Activated CD8-positive, alpha-beta memory T cell treated with anti-CD3 and anti-CD28 coated beads for 4 hours (primary cell): ENCODE data around the gene ALDH5A1.

Experiments
- DNase-seq, 2 donors: peaks; one replicate each; pipeline ENCODE4 v3.0.0-alpha.2; 2020; ENCODE audit warnings: low read depth in 2 of 2

ALDH5A1 gene

DNA sequence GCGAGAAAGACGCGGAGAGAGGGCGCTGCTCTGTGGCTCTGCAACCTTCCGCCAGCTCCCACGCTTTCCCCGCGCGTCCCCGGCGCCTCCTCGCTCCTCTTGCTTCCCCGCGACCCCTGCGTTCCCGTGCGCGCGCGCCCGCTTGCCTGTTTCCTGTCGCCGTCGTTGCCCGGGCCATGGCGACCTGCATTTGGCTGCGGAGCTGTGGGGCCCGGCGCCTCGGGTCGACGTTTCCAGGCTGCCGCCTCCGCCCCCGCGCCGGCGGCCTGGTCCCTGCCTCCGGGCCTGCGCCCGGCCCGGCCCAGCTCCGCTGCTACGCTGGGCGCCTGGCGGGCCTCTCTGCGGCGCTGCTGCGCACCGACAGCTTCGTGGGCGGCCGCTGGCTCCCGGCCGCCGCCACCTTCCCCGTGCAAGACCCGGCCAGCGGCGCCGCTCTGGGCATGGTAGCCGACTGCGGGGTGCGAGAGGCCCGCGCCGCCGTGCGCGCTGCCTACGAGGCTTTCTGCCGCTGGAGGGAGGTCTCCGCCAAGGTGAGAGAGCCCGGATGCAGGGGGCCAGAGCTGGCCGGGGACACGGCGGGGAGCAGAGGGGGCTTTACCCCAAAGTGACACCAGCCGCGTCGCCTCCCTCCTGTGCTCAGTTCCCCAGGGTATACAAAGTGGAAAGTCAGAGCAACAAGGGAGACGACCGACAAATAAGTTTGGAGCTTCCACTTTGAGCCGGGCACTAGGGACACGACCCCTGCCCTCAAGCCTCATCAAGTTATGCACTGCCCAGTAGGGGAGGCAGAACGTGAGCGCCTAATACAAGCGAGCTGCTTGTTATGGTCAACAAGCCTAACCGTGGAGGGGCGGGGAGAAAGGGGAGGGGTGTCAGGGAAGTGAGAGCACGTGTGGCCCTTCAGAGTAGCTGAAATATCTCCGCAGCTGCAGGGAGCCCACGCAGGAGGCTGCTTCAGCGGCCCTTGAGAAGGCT lies at the start of gene ALDH5A1:
TSS of gene ALDH5A1 (plus strand) at position 149 of the 975 bp plus-strand sequence. CDS start at position 177, 28 bp downstream.
- DNase-seq = peak; percentile 54 to 61

DNA sequence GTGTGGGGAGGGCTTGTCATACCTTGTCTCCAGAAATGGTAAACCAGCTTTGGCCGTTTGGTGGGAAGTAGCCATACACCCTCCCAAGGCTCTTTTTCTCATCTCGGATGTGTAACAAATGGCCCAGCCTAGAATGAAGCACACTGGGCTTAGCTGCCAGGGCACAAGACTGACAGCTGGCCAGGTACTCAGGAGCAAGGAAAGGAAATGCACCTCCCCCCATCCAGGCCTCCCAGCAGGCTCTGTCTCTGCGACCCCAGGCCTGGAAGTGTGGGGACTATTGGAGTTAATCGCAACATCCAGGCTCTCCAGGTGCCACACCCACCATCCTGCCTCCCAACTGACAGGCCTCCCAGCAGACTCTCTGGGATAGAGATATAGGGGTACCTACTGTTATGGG lies 49.1 kb upstream of the ALDH5A1 start:
- DNase-seq = no peak

DNA sequence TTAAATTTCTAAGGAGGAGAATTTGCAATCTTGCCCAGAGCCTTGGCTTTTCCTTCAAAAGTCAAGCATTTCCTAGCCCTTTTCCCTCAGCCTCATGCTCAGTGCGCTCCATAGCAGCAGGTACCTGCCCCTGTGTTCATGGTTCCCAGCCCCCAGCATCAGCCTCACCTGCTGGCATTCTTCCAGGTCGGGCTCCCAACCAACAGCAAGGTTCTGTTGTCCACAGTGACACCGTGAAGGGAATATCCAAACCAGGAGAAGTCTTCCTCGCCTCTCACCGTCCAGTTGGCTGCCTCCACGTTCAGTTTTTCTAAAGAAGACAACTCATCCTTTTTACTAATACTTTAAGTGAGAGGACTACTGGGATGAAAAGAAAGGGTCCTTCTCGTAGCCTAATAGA lies 48.1 kb upstream of the ALDH5A1 start:
- DNase-seq = no peak

DNA sequence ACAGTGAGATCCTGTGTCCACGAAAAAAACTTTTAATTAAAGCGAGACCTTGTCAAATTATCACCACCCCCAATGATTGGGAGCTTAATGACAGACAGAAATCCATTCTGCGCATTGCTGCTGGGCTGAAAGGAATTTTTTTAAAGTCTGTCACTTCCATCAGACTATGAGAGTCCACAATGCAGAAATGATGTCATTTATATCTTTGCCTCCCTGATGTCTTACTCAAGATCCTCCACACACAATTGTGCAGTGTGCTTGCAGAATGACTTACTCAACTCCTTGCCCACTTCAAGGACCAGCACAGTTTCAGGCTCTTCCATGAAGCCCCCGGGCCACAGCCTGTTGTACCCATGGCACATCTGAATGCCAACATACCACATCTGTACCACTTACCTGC lies 46.4 kb upstream of the ALDH5A1 start:
- DNase-seq = no peak

DNA sequence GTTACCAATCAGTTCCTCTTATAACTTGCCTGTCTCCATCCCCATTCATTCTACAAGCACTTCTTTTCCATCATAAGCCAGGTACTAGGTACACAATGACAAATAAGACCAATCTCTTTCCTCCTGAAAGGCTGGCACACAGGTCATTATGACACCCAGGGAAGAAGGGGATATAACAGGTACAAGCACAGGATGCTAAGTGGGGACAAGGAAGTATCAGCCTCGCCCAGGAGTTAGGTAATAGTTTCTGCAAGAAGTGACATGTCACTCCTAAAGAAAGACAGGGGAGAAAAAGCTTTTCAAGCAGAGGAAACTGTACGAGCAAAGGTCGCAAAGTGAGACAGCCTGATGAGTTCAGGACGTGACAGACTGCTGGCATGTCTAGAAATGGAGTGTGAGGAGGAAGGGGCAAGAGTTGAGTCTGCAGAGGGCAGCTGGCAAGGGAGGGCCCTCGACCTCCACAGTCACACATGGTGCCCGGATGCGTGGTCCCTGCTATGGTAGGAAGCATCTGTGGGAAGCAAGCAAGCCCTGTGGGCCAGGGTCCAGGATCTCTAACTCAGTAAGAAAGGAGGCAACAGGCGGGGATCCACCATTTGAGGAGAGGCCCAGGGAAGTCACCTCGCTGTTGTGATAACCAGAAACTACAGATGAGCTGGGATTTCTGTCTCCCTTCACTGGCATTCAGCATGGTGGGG lies 45.8 kb upstream of the ALDH5A1 start:
- DNase-seq = no peak

GRCh38 chr6:24451581-24452388 lies 43.0 kb upstream of the ALDH5A1 start:
- DNase-seq = no peak

DNA sequence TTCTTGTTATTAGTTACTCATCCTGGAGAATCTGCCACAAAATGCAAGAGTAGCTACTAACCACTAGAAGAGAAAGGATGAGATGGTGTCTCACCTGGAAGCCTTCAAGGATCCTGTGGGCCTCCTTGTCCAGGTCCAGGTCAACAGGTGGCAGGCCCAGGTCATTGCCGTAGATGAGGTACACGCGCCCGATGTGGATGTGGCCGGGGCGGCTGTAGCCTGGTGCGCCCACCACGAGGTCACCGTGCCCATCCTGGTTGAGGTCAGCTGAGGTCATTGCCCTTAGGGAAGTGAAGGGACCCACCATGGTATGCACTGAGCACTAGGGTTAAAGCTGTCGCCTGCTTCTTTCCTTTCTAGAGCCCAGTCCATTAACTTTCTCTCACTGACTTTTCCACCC lies 40.8 kb upstream of the ALDH5A1 start:
- no peak for DNase-seq

GRCh38 chr6:24454452-24454851 lies 40.3 kb upstream of the ALDH5A1 start:
- DNase-seq = no peak

DNA sequence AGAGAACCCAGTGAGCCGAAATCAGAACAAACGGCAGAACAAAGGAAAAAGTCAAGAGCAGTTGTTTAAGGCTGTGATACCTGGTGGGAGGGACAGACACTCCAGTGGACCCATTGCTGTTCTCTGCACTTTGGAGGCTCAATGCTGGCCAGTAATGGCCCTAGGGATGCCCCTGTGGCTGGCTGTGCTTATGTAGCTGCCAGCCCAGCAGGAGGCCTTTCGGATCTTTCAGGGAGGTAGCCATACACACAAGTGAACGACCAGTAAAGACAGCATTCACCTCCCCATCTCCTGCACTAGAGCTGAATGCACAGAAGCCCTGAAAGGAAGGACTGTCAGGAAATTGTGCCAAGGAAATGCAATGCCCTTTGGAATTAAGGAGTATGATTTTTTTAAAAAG lies 39.7 kb upstream of the ALDH5A1 start:
- no peak for DNase-seq

DNA sequence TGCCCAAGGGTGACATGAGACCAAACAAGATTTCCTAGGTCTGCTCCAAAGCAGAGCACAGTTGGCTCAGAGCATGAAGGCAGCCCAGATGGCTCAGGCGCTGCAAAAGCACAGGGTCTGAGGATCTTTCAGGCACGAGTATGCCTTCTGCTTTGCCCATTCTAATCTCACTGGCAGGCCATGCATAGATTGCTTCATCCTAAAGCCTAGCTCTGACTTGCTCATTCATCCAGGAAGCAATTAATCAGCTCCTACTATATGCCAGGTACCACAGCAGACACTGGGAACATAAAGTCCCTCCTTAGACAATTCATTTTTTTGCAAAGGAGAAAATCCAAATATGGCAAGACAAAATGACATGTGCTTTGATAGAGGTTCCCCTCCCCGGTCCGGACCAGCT lies 36.6 kb upstream of the ALDH5A1 start:
- DNase-seq = no peak

- no peak for DNase-seq
These were observed 35.8 kb upstream of the ALDH5A1 start for GRCh38 chr6:24458941-24459340.

- DNase-seq = no peak
These were observed 33.8 kb upstream of the ALDH5A1 start for GRCh38 chr6:24460966-24461365.

GRCh38 chr6:24464253-24465038 lies 30.3 kb upstream of the ALDH5A1 start:
- DNase-seq = no peak

- DNase-seq = no peak
These were observed 25.0 kb upstream of the ALDH5A1 start for GRCh38 chr6:24469811-24470210.

GRCh38 chr6:24472181-24472580 lies 22.6 kb upstream of the ALDH5A1 start:
- no peak for DNase-seq

GRCh38 chr6:24476631-24477030 lies 18.1 kb upstream of the ALDH5A1 start:
- no peak for DNase-seq

DNA sequence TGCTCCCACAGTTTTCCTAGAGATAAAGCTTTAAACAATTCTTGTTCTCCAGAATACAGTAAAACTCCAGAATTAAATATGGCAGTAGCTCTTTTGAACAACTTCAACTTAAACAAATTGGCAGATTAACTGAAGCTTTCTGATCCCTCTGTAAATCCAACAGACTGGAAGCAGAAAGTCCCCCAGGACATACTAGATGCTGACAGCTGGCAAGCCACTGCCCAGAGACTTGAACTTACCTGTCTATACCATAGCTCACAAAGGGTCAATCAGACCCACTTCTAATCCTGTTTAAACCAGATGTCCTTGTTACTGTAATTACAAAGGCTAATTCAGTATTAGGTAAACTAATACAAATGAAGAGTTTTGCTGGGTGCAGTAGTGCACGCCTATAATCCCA lies 17.7 kb upstream of the ALDH5A1 start:
- no peak for DNase-seq

DNA sequence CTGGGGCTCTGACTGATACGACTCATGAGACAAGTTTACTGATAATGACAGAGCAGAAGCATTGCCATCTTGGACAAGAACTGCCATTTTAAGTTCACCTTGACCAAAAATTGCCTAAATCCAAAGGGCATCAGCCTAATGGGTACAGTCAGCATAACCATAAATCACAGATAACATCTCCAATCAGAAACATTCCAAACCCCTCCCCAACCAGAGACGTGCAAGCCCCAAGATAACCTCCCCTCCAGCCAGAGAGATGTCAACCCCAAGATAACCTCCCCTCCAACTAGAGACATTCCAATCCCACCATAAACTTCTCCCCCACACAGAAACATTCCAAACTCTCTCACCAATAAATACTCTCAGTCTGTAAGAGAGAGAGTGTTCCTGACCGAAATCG lies 15.9 kb upstream of the ALDH5A1 start:
- no peak for DNase-seq

DNA sequence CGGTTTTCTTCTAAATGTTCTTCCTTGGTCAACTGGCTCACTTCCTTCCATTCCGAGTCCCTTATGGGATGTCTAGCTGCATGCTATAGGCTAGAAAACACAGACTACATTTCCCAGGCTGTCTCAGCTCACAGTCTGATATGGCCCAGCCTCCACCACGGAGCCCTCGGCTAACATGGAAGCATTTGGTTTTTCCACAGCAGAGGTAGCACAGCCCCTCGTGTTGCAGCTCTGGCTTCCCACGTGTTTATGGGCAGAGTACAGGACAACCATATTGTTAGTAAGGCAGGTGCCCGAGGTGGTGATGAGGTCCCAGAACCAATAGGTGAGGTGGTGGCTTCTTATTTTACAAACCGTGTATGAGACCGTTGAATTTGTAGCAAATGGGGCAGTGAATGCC lies 14.1 kb upstream of the ALDH5A1 start:
- no peak for DNase-seq

DNA sequence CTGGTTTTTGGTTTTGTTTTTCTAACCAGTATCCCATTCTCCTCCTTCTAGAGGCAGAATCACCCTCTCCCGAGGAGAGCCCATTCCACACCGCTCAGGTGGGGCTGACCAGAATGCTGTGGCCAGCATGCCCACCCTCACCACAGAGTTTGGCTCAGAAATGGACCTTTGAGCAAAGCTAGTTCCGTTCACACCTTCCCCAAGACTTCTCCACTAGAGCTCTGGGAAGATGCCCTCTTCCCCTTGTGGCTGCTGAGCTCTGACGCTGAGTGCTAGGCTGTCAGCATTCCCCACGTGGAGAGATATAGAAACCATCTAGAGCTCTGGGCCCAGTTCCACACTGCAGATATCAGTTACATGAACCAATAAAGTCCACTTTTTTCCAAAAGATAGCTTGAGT lies 13.3 kb upstream of the ALDH5A1 start:
- no peak for DNase-seq

GRCh38 chr6:24484657-24485323 lies 10.0 kb upstream of the ALDH5A1 start:
- no peak for DNase-seq
